Right forelimb (tissue), 1 donor: Measurements from ENCODE around the gene KCTD10.

Source experiments
- DNase-seq: peaks from one replicate; pipeline ENCODE4 v3.0.0-alpha.2; 2018

Gene KCTD10

GRCh38 chr12:109469517-109469916, 7.6 kb downstream of the KCTD10 start:
- DNase-seq = no peak

DNA sequence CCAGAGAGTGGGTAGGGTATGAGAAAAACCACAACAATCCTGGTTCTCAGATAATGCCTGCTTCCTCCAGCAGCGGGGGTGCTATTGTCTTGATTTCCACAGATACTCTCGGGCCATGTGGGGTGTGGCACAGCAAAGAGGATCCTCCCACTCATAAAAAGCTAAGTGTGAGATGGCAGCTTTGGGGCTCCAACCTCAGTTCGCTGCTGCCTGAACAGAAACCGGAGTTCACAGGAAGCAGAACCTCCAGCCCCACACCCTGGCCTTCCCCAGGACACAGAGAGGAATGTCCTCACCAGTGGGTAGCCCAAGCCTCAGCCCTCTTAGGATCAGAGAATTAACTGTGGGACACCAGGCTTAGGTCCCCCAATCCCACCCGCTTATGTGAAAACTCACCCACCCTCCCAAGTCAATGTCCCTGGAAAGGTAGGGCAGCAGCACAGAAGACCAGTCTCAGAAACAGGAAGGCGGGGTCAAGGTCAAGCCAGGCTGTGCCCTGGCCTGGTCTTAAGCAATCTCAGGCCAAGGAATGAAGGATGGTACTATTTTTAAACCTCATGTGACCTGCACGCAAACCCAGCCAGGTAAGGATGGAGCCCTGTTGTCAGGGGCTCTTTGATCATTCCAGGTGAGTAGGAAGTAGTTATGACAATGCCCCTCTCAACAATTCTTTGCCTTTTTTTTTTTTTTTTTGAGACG, 9.0 kb downstream of the KCTD10 start:
- DNase-seq = no peak

GRCh38 chr12:109466821-109467220, 10.3 kb downstream of the KCTD10 start:
- DNase-seq = no peak

DNA sequence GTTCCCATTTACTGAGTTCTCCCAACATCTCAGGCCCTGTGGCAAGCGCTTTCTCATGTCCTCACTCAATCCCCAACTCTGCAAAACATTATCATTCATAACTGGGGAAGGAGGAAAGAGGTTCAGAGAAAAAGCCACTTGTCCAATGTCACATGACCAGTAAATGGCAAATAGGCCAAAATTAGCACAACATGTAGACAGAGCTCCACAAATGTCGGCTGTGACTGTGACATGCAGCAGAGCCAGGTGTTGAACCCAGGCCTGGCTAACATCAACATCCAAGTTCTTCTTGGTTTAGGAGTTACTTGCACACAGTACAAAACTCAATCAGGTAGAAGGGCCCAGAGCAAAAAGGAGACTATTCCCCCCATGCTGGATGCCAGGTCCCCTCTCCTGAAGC, 10.8 kb downstream of the KCTD10 start:
- no peak for DNase-seq

DNA sequence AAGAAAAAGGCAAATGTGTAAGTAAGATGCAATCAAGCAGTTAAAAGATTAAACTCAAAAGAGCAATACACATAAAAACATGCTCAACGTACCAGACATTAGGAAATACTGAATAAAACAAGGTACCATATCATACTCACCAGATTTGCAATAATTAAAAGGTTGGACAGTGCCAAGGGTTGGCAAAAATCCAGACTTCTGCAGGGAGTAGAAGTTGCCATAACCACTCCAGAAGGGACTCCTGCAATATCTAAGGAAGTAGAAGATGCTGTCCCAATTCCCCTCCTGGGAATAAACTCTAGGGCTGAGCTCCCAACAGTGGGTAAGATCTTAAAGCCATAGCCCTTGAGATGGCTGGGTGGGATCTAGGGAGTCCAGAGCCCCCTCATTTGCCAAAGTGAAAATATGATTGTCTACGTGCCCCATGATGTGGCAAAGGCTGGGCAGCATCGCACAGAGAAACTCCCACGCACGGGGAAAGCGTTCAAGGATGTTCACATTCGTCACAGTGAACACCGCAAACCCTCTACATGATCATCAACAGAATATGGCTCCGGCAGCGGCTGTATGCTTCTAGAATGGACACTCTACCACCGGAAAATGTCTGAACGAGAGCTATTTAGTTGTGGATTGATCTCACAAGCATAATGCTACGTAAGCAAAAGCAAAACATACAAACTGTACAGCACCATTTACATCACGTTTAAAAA, 12.3 kb downstream of the KCTD10 start:
- no peak for DNase-seq

- DNase-seq = no peak
Observed at GRCh38 chr12:109463756-109464155, 13.3 kb downstream of the KCTD10 start.

- DNase-seq = peak; percentile 84
Observed at GRCh38 chr12:109462868-109463692, 14.0 kb downstream of the KCTD10 start.

GRCh38 chr12:109461846-109462756, 15.0 kb downstream of the KCTD10 start:
- DNase-seq = peak; percentile 75

DNA sequence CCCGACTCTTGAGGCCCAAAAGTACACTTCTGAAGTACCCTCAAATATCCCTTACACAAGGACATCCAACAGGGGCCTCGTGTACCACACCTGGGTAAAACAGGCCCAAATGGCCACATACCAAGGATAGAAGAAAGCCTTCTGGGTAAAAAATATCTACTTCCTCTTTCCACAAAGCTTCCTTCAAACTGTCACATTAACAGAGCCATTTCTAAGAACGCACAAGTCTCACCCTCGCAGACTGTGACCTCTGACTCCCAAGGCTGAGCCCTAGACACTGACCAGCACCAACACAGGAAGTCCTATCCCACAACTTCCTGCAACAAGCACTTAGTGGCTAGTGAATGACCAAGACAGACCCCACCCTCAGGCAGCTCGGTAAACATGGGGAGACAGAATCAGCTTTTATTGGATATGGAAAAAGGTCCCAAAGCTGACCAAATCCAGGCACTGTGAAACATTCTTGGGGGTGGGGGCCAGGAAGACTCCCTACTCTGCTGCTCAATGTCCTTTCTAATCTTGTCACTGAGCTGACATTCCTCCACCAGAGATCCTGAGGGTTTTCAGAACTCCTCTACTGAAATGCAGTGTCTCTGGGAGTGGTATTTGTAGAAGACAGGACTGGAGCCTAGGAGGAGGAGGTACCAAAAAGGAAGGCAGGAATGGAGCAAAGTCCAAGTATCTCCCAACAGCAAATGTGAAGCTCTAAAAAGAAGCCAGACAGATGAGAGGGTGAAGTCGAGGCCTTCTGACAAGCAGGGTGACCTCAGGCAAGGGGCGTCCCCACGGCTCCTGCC, 15.9 kb downstream of the KCTD10 start:
- peak; percentile 50 for DNase-seq

- no peak for DNase-seq
Observed at GRCh38 chr12:109460538-109460937, 16.6 kb downstream of the KCTD10 start.

GRCh38 chr12:109459247-109459646, 17.9 kb downstream of the KCTD10 start:
- DNase-seq = no peak

GRCh38 chr12:109458771-109459208, 18.3 kb downstream of the KCTD10 start:
- DNase-seq = no peak

DNA sequence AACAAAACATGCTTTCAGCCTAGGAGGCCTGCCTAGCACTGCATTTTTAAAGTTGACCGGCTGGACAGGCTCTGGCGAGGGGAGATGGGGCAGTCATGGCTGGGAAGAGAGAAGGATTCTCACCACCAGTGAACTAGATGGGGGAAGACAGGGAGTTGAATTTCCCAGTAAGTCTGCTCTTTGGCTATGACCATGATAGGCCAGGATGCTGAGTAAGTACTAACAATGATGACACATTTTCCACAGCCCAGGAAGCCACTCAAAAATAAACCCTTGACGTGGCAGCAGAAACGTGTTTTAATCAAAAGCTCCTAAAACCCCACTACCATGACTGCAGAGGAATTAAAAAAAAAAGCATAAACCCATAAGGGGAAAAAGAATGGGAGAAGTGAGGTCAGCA, 19.0 kb downstream of the KCTD10 start:
- no peak for DNase-seq

DNA sequence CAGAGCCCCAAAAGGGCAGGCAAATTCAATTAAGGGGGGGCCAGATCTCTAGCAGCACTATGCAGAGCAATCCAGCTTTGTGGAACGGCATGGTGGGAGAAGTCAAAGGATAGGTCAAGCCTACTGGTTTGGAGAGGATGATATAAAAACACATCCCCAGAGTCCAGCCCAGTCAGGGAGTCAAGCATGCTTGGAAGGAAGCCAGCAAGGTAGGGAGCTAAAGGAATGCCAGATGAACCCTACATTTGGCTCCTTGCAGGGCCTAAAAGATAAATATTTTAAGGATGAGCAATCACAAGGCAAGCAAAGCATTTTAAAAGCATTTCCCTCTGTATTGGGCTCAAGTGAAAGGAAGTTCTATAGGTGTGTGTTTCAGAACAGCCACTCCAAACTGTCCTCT, 21.4 kb downstream of the KCTD10 start:
- DNase-seq = no peak

- DNase-seq = no peak
Observed at GRCh38 chr12:109452489-109452888, 24.6 kb downstream of the KCTD10 start.

DNA sequence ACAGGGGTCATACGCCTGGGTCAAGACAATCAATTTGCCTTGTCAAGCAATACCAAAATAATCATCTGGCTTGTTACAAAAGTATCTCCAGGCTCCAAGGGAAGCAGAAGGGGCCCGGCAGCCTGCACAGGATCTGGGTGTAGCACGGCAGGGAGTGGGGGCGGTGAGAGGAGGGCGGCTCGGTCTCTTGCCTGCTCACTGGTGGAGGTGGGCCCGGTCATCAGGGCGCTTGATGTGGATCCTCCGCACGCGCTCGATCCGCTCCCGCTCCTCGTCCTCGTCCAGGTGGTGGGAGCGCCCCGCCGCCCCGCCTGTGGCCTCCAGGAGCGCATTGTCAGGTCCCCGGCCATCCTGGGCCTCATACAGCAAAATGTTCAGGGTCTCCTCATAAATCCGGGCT, 25.7 kb downstream of the KCTD10 start:
- no peak for DNase-seq

DNA sequence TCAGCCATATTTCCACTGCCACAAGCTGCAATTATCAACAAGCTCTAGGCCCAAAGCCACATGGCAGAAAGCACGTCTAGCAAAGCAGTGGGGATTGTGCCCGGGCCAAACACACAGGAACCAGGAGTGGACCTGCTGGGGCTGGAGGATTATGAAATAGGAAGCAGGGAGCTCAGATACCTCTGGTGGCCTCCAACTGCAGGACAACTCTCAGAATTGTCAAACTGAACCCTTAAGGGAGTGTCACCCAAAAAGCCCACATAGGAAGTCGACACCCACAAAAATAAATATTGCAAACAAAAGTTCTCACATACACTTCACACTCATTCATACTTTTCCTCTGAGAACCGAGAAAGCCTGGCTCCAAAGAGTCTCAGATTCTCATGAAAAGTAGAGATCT, 26.1 kb downstream of the KCTD10 start:
- DNase-seq = no peak

DNA sequence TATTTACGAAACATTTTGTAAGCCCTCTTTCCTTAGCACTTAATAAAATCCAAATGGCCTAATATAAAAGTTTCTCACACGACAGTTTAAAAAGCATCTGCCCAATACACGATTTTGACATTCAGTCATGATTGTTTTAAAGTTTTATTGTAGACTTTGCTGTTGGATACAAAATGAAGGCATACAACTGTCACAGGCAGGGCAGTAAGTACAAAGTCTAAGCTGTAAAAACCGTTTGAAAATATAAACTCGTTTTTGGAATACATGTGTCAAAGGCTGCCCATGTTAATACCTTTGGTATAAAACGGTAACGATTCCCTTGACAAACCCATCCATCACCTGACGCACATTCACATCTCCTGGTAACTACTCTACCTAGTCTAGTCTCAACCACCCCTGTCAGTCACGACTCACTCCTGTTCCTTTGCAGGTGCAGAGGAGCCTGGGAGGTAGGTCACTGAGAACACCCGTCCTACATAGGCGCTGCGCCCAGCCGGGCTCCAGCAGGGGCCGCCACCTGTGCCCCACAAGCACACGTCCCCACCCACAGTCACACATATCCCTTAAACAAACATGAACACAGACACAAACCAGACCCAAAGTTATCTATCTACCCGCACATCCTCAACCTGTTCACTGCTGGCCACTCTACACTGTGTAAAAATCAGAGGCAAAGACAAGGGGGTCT, 27.1 kb downstream of the KCTD10 start:
- DNase-seq = no peak

GRCh38 chr12:109448707-109449390, 28.3 kb downstream of the KCTD10 start:
- DNase-seq = no peak

DNA sequence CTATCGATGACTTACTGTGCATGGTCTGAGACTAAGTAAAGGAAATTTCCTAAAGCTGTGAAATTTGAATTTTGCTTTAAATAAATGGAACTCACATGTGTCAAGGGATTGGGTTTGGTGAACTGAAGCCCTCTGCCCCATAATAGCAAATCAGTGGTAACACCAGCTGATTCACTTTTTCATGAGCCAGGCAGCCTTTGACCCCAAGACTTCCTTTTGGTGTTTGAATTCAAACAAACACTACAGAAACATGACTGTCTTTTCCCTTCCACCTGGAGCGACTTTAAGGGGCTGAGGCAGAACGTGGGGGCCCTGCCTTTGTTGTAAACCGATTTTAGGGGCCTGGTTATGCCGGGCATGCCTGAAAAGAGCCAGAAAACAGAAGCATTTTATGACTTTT, 28.8 kb downstream of the KCTD10 start:
- DNase-seq = no peak
